Fibroblast of mammary gland (primary cell): ENCODE results near the gene ATF7.

Source experiments
- DNase-seq: peaks from one replicate; pipeline ENCODE4 v3.0.0-alpha.2; 2010; ENCODE audit warnings: low read depth
- H3K4me3 ChIP-seq: 2 replicates; pipeline ENCODE4 v1.5.1; 2011; ENCODE audit warnings: low read depth, mild to moderate bottlenecking, low read length, moderate library complexity; ENCODE audit not compliant: control insufficient read depth
- CTCF ChIP-seq: conservative IDR thresholded peaks from 2 replicates; pipeline ENCODE4 v1.5.1; 2011; ENCODE audit warnings: low read depth, low read length, inconsistent platforms; ENCODE audit not compliant: control insufficient read depth, insufficient read depth

The ATF7 gene

GRCh38 chr12:53625946-53626701 is at the start of gene ATF7:
Gene ATF7 (minus strand): TSS chr12:53626382. CDS start chr12:53601000, 25,382 bp downstream.
- no peak for TF ChIP-seq CTCF
- peak within 1 kb of the TSS; percentile 92 for H3K4me3 ChIP-seq
- peak; percentile 97 for DNase-seq

- no peak for TF ChIP-seq CTCF
- H3K4me3 ChIP-seq: peak overlapping the region; percentile 94
- peak; percentile 43 for DNase-seq
Measured at GRCh38 chr12:53674977-53675700, 49.0 kb upstream of the ATF7 start.

GRCh38 chr12:53670971-53671370 is 44.8 kb upstream of the ATF7 start:
- no peak for TF ChIP-seq CTCF
- no peak overlapping the region for H3K4me3 ChIP-seq
- no peak for DNase-seq

GRCh38 chr12:53670308-53670707 is 44.1 kb upstream of the ATF7 start:
- TF ChIP-seq CTCF: no peak
- no peak overlapping the region for H3K4me3 ChIP-seq
- DNase-seq: no peak

GRCh38 chr12:53667080-53667479 is 40.9 kb upstream of the ATF7 start:
- no peak overlapping the region for H3K4me3 ChIP-seq
- TF ChIP-seq CTCF: no peak
- no peak for DNase-seq

- DNase-seq: no peak
- TF ChIP-seq CTCF: no peak
- no peak overlapping the region for H3K4me3 ChIP-seq
Measured at GRCh38 chr12:53664936-53665335, 38.8 kb upstream of the ATF7 start.

GRCh38 chr12:53664191-53664590 is 38.0 kb upstream of the ATF7 start:
- DNase-seq: no peak
- no peak for TF ChIP-seq CTCF
- no peak overlapping the region for H3K4me3 ChIP-seq
